ENCODE data around the gene ACOT6.
"Not testable (repeated sequence)": the region's sequence is repeated elsewhere in the genome, so short reads cannot be mapped to it uniquely, and the experiment has no call there.

ACOT6 gene

DNA sequence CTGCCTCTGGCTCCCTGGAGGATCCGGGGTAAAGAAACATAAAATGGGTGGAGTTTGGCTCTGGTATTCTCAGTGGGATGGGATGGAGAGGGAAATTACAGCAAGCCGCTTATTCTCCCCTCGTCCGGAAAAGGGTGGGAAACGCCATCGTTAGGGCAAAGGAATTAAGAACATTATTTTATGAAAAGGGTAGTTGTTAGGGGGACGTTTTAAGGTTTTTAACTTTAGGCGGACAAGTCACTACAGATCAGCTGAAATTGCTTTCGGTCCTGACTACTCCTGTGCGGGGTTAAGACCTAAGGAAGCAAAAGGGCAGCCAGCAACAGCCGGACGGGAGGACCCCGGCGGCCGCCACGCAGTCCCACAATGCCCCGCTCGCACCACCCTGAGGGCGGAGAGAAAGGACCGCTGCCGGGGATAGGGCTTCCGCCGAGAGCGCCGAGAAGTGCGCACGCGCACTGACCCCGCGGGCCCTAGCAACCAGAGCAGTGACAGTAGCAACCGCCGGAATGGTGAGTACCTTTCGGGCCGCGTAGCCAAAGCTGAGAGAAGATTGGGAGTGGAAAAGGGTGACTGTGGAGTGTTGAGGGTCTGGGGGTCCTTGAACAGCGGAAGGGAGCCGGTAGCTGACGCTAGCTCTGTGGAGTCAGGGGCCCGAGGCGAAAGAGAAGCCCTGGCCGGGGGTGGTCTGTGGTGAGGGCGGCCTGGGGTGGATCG is 32.4 kb downstream of the ACOT6 start, which contains the start of gene DNAL1:
Gene DNAL1, plus strand, starts transcription at position 456 of the 717 bp plus-strand sequence. Its CDS starts 54 bp downstream, at position 510.
- DNase-seq (ENCODE audit: low read depth in 1 of 2, low spot score in 1 of 2) = peak; percentile 72 to 86

GRCh38 chr14:73645248-73645610 is 32.9 kb downstream of the ACOT6 start:
- DNase-seq (ENCODE audit: low read depth in 1 of 2, low spot score in 1 of 2) = no peak

- DNase-seq (ENCODE audit: low read depth in 1 of 2, low spot score in 1 of 2) = no peak
Measured at GRCh38 chr14:73651005-73651404, 38.7 kb downstream of the ACOT6 start.

GRCh38 chr14:73655851-73656250 is 43.5 kb downstream of the ACOT6 start:
- no peak for DNase-seq (ENCODE audit: low read depth in 1 of 2, low spot score in 1 of 2)

- not testable (repeated sequence) for DNase-seq (ENCODE audit: low read depth in 1 of 2, low spot score in 1 of 2)
Measured at GRCh38 chr14:73659202-73659601, 46.9 kb downstream of the ACOT6 start.

DNA sequence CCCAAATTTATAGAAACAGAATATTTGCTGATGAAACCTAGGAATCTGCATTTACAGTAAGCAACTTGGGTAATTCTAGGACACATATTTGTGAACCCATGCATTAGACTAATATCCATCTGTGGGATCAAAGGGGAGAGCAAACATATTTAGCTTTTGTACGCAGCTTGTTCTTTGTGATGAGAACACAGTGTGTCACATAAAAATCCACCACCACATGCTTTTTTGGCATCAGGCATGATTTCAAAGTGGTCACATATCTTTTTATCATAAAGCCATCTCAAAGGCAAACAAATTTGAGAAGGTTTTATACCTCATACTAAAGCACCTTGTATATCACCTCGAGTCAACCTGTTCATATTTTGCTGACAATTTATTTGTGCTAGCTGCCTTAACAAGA is 48.2 kb downstream of the ACOT6 start:
- no peak for DNase-seq (ENCODE audit: low read depth in 1 of 2, low spot score in 1 of 2)

DNA sequence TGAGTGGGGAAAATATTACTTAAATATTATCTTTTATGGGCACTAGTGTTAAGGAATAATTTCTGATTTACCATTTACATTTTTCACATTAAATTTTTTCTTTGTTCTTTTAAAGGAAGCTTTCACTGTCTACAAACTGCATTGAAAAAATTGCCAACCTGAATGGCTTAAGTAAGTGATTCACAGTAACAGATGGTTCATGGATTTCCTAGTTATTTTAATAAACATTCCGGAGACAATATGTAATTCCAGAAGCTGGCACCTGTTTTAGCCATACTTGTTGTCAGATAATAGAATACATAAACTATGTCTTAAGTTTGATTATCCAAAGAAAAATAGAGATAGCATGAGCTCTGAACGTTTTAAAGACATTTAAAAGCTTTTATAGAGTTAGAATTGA is 49.6 kb downstream of the ACOT6 start:
- no peak for DNase-seq (ENCODE audit: low read depth in 1 of 2, low spot score in 1 of 2)

GRCh38 chr14:73662487-73662943 is 50.2 kb downstream of the ACOT6 start:
- no peak for DNase-seq (ENCODE audit: low read depth in 1 of 2, low spot score in 1 of 2)

DNA sequence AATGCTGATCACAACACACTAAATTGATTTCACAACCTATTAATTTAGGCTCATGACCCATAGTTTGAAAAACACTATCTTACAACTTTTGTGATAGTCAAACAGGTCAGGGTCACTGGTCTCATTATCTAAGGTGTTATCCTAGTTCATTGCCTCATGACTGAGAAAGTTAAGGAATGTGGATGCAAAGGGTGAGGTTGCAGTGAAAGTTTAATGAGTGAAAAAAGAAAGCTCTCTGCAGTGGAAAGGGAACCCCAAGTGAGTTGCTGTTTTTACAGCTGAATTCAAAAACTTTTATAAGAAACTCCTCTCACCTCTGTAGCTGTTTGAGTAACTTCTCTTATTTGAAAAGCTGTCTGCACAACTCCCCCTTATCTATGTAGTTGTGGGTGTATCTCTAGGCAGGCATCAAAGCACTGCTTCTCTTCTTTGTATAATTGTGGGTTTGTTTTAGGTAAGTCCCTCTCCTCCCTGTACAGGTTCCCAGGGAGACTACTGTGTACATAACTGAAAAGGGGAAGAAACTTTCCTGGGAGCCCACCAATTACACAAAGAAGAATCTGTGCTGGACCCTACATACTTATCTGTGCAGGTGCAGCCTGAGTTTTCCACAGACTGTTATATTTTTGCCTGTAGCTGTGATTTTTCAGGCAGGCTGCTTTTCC is 51.4 kb downstream of the ACOT6 start:
- no peak for DNase-seq (ENCODE audit: low read depth in 1 of 2, low spot score in 1 of 2)

DNA sequence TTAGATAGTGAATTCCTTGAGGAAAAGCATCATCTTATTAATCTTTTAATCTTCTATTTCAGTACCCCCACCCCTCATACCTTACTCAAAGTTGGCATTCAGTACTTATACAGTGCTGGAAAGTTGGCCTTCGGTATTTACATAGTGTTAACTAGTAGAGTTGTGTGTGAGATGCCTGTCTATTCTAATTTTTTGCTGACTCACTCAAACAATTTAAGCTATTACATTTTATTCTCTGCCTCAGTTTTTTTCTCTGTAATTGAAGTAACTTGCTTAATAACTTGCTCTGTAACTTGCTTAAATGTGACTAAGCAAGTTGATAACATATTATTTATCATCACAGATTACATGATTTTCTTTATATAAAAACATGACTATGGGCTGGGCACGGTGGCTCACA is 52.8 kb downstream of the ACOT6 start:
- DNase-seq (ENCODE audit: low read depth in 1 of 2, low spot score in 1 of 2) = no peak

DNA sequence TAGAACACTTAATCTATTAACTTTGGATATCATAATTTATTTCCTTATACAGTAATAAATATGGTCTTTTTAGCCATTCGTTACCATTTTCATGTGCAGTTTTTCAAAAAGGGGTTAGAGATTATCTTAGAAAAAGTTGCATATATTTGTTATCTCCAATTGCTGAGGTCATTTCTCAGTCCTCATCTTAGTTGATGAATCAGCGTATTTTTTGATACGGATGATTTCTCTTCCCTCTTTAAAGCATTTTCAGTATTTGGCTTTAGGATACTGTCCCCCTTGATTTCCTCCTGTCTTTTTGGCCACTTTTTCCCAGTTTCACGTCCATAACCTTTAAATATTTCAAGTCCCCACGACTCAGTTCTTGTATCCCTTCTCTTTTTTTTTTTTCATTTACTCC is 54.3 kb downstream of the ACOT6 start:
- DNase-seq (ENCODE audit: low read depth in 1 of 2, low spot score in 1 of 2) = no peak

DNA sequence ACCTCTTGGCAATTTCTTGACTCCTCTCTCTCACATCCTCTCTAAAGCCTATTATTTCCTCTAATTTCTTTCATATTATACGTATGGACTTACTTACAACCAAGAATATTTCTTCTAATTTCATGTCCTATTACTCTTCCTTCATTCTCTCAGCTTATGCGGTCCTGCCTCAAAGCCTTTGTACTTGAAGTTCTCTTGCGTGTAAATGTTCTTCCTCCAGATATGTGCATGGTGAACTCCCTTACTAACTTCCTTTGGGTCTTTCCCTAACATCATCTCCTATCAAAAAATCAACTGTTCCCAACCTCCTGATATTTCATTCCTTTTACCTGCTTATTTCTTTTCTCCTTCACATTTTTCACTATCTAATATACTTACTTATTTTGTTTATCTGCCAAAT is 55.5 kb downstream of the ACOT6 start:
- no peak for DNase-seq (ENCODE audit: low read depth in 1 of 2, low spot score in 1 of 2)
